ENCODE results near the gene PFKFB1.

The PFKFB1 gene

DNA sequence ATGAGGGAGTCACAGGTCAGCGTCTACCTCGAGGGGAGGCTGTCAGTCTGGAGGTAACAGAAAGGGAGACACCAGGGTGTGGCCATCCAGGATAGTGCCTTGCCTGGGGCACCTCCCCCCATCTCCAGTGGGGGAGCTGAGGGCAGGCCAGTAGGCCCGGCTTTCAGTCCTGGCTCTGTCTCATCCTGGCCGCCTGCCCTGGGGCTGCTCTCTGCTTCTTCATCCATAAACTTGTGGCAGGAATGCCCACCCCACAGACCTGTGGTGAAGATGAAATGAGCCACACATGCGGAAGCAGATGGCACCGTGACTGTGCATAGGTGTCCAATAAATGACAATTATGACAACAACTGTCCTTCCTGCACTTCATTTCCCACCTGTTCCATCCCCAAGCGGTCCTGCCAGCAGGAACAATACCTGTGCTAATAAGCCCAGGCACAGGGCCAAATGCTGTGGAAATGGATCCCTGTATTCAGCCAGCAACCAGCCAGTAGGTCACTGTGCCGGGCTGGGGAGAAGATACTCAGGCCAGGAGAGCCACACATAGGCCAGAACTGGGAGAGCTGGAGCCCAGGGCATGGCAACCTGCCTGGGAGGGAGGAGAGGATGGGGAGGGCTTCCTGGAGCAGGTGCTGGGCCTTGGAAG, 43.1 kb downstream of the PFKFB1 start:
- peaks cover 3% of the 10 kb centered on the region; the same call in 1 of the 2 replicates for H3K4me1 ChIP-seq
- TF ChIP-seq, protein P1, sequence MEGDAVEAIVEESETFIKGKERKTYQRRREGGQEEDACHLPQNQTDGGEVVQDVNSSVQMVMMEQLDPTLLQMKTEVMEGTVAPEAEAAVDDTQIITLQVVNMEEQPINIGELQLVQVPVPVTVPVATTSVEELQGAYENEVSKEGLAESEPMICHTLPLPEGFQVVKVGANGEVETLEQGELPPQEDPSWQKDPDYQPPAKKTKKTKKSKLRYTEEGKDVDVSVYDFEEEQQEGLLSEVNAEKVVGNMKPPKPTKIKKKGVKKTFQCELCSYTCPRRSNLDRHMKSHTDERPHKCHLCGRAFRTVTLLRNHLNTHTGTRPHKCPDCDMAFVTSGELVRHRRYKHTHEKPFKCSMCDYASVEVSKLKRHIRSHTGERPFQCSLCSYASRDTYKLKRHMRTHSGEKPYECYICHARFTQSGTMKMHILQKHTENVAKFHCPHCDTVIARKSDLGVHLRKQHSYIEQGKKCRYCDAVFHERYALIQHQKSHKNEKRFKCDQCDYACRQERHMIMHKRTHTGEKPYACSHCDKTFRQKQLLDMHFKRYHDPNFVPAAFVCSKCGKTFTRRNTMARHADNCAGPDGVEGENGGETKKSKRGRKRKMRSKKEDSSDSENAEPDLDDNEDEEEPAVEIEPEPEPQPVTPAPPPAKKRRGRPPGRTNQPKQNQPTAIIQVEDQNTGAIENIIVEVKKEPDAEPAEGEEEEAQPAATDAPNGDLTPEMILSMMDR (IDR thresholded peaks at IDR 0.05; ENCODE audit: low read depth, low read length): no peak
- peak; percentile 47 for DNase-seq
- no peaks in the 10 kb centered on the region for H3K9me3 ChIP-seq
- no peak overlapping the region for H3K4me3 ChIP-seq (ENCODE audit: low read depth, low read length)
- H3K27me3 ChIP-seq: no peaks in the 10 kb centered on the region
- no peaks in the 10 kb centered on the region for H3K36me3 ChIP-seq

DNA sequence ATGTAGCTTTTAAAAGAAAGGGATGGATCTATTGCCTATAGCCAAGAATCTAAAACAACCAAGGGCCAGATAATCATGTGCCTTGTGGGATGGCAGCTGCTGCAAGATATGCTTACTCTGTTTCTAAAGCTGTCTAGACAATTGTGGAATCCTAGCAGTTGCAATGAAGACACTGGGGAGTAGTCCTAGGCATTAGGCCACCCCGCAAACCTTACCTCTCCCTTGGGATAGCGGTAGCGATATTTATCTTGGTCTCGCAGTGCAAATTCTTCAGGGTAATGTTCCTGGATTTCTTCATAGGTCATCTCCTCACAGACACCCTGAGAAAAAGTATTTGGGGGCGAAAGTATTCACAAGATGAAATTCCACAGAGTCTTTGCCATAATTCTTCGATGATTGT, 48.8 kb downstream of the PFKFB1 start:
- H3K4me1 ChIP-seq: peaks cover 10% of the 10 kb centered on the region; the same call in 1 of the 2 replicates
- TF ChIP-seq, protein P1 (IDR thresholded peaks at IDR 0.05; ENCODE audit: low read depth, low read length): no peak

DNA sequence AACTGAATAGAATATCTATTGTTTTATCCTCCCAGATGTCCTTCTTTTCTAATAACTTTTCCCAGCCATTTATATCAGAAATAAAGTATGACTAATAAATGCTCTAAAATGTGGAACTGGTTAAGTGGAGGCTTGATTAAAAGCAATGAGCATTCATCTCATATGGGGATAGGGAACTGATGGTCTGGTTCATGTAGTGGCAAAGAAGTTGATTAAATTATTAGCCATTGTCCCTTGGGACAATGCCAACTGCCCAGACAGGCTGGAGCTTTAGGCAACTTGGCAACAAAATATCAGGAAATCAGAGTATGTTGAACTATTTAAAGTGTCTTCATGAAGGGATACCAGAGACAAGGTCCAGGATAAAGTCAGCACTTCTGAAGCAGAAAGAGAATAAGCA, 49.2 kb downstream of the PFKFB1 start:
- Histone ChIP-seq H3K9me3 (no peaks in the 10 kb centered on the region), H3K27me3 (no peaks in the 10 kb centered on the region), H3K4me1 (peaks cover 10% of the 10 kb centered on the region; the same call in 1 of the 2 replicates), H3K4me3 (ENCODE audit: low read depth, low read length) (no peak overlapping the region), H3K36me3 (no peaks in the 10 kb centered on the region)
- TF ChIP-seq, protein P1 (IDR thresholded peaks at IDR 0.05; ENCODE audit: low read depth, low read length): no peak
- peak; percentile 51 for DNase-seq

More for the DNA sequence above, 48.8 kb downstream of the PFKFB1 start:
- Histone ChIP-seq H3K4me3 (ENCODE audit: low read depth, low read length) (0 out of 2 replicates have a peak overlapping the region, but pooled peaks have one; percentile 11), H3K27me3 (no peaks in the 10 kb centered on the region), H3K36me3 (no peaks in the 10 kb centered on the region), H3K9me3 (no peaks in the 10 kb centered on the region)
- DNase-seq: peak; percentile 23

DNA sequence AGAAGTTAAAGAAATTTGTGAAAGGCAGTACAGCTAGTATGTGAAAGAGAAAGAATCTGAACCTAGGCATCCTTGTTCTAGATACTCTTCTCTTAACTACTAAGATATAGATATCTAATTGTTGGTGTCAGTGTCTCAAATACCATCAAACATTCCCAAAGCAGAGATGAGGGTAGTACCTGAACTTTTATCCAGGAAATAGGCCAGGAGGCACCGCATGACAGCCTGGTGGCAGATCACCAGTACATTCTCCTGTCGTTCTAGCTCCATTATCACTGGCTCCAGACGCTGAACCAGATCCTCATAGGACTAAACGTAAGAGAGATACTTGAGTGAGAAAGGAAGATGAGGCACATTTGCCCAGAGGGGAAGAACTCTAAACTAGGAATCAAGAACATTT, 56.6 kb downstream of the PFKFB1 start:
- Histone ChIP-seq H3K4me1 (no peaks in the 10 kb centered on the region), H3K4me3 (ENCODE audit: low read depth, low read length) (no peak overlapping the region), H3K36me3 (no peaks in the 10 kb centered on the region), H3K27me3 (no peaks in the 10 kb centered on the region), H3K9me3 (no peaks in the 10 kb centered on the region)
- DNase-seq: no peak
- TF ChIP-seq, protein P1 (IDR thresholded peaks at IDR 0.05; ENCODE audit: low read depth, low read length): no peak

DNA sequence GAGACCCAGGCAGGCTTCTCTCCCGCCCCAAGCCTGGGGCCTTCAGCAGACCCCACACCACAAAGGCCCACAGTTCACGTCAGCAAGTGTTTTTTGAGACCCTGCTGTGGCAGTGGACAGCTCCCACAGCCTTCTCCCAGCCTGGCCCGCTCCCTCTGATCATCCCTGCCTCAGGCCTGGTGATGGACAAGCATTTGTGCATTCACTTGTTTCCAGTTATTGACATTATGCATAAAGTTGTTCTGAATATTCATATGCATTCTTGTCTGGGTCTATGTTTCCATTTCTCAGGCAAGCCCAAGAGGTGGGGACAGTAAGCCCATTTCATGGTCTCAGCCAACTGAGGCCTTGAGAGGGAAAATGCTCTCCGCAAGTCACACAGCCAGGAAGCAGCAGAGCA, 58.7 kb downstream of the PFKFB1 start:
- H3K9me3 ChIP-seq: no peaks in the 10 kb centered on the region
- no peaks in the 10 kb centered on the region for H3K4me1 ChIP-seq
- no peaks in the 10 kb centered on the region for H3K36me3 ChIP-seq
- DNase-seq: no peak
- no peak overlapping the region for H3K4me3 ChIP-seq (ENCODE audit: low read depth, low read length)
- H3K27me3 ChIP-seq: no peaks in the 10 kb centered on the region
- TF ChIP-seq, protein P1 (IDR thresholded peaks at IDR 0.05; ENCODE audit: low read depth, low read length): no peak

DNA sequence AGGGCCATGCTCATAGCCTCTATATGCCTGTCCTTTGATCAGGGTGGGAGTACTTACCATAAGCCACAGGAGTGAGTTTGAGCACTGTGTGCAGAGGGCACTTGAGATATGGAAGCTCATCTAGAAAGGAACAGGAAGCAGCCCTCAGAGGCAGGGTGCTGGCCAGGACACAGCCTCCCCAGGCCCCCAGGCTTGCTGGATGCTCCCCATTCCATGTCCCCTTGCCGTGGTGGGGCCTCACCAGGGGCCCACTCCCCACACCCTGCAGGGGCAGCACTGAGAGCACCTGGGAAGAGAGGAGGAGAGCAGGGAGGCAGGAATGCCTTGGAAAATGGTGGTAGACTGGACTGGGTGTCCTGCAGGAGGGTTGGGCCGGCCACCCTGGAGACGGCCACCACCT, 59.1 kb downstream of the PFKFB1 start:
- no peak for DNase-seq
- H3K4me3 ChIP-seq (ENCODE audit: low read depth, low read length): no peak overlapping the region
- H3K9me3 ChIP-seq: no peaks in the 10 kb centered on the region
- TF ChIP-seq, protein P1 (IDR thresholded peaks at IDR 0.05; ENCODE audit: low read depth, low read length): no peak
- H3K4me1 ChIP-seq: no peaks in the 10 kb centered on the region
- H3K36me3 ChIP-seq: no peaks in the 10 kb centered on the region
- H3K27me3 ChIP-seq: no peaks in the 10 kb centered on the region
